HG03442 (cell line): ENCODE results near the gene IL1R2.
"Not testable (repeated sequence)": the region's sequence is repeated elsewhere in the genome, so short reads cannot be mapped to it uniquely, and the experiment has no call there.

Source experiments
- ATAC-seq: cut with Tn5 transposase; IDR thresholded peaks from one replicate; pipeline ENCODE4 v1.9.1; 2021; ENCODE audit warnings: mild to moderate bottlenecking, moderate library complexity; ENCODE audit not compliant: unreplicated experiment

IL1R2 gene

GRCh38 chr2:101998896-101999789 lies 7.4 kb downstream of the IL1R2 start:
- peak; percentile 50 for ATAC-seq

- ATAC-seq = no peak
Measured at GRCh38 chr2:102000012-102000411, 8.3 kb downstream of the IL1R2 start.

- no peak for ATAC-seq
Measured at GRCh38 chr2:102000813-102001766, 9.3 kb downstream of the IL1R2 start.

- ATAC-seq = no peak
Measured at GRCh38 chr2:102001767-102002142, 10.0 kb downstream of the IL1R2 start.

- no peak for ATAC-seq
Measured at GRCh38 chr2:102002228-102002627, 10.5 kb downstream of the IL1R2 start.

- not testable (repeated sequence) for ATAC-seq
Measured at GRCh38 chr2:102002909-102003308, 11.1 kb downstream of the IL1R2 start.

- ATAC-seq = no peak
Measured at GRCh38 chr2:102003696-102004095, 11.9 kb downstream of the IL1R2 start.

GRCh38 chr2:102004581-102004980 lies 12.8 kb downstream of the IL1R2 start:
- no peak for ATAC-seq

- no peak for ATAC-seq
Measured at GRCh38 chr2:102005449-102005848, 13.7 kb downstream of the IL1R2 start.

GRCh38 chr2:102005989-102006885 lies 14.5 kb downstream of the IL1R2 start:
- peak; percentile 54 for ATAC-seq

- ATAC-seq = no peak
Measured at GRCh38 chr2:102006886-102007278, 15.1 kb downstream of the IL1R2 start.

- no peak for ATAC-seq
Measured at GRCh38 chr2:102008490-102008889, 16.7 kb downstream of the IL1R2 start.

- no peak for ATAC-seq
Measured at GRCh38 chr2:102009557-102009956, 17.8 kb downstream of the IL1R2 start.

GRCh38 chr2:102010902-102011301 lies 19.1 kb downstream of the IL1R2 start:
- ATAC-seq = no peak

- no peak for ATAC-seq
Measured at GRCh38 chr2:102012061-102012614, 20.4 kb downstream of the IL1R2 start.

GRCh38 chr2:102013206-102014040 lies 21.7 kb downstream of the IL1R2 start:
- ATAC-seq = no peak

- no peak for ATAC-seq
Measured at GRCh38 chr2:102014041-102014345, 22.2 kb downstream of the IL1R2 start.

- ATAC-seq = no peak
Measured at GRCh38 chr2:102015399-102015798, 23.6 kb downstream of the IL1R2 start.

GRCh38 chr2:102016399-102016955 lies 24.7 kb downstream of the IL1R2 start:
- ATAC-seq = no peak
